Cerebellar cortex (tissue), 1 donor: Measurements from ENCODE around the gene SLC25A26.

ENCODE experiments used
- DNase-seq: peaks from one replicate; pipeline ENCODE4 v3.0.0-alpha.2; 2015; ENCODE audit warnings: low spot score

SLC25A26 gene

GRCh38 chr3:66227051-66227450 lies 6.2 kb downstream of the SLC25A26 start:
- DNase-seq, result no peak

DNA sequence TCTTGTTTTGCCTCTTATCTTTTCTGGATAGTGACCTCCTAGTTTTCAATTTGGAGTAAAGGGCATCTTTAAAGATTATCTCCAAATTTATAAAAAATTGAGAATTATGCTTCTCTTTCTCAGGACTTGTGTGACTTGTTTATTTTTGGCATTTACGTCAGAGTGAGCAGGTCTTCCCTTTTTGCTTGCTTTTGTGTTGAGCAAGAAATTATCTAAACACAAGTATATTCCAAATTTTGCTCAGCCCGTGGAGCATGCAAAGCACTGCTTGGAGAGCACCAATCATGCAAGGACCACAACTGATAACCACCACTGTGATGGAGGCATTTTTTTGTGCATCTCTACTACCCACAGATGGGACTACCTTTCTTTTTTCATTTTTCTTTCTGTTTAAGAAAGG lies 7.1 kb downstream of the SLC25A26 start:
- DNase-seq, result no peak

GRCh38 chr3:66228707-66229106 lies 7.9 kb downstream of the SLC25A26 start:
- DNase-seq, result no peak

DNA sequence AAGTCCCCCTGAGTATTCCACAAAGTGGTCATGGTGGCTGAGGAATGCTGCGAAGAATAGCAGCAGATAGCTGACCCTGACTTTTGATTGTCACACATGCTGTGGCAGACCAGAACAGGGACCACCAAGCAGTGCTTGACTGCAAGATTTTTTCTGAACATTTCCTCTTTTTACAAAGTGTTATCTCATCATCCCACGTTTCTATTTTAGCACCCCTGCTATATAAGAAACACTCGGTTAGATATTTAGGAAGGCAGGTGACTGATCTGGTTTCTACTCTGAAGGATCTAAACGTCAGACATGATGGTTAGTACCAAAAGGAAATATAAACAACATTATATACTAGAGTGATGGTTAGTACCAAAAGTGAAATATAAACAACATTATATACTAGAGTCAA lies 9.1 kb downstream of the SLC25A26 start:
- DNase-seq, result no peak

GRCh38 chr3:66233033-66233432 lies 12.2 kb downstream of the SLC25A26 start:
- no peak for DNase-seq

- DNase-seq, result peak; percentile 15
These were observed 15.5 kb downstream of the SLC25A26 start for GRCh38 chr3:66236281-66236680.

DNA sequence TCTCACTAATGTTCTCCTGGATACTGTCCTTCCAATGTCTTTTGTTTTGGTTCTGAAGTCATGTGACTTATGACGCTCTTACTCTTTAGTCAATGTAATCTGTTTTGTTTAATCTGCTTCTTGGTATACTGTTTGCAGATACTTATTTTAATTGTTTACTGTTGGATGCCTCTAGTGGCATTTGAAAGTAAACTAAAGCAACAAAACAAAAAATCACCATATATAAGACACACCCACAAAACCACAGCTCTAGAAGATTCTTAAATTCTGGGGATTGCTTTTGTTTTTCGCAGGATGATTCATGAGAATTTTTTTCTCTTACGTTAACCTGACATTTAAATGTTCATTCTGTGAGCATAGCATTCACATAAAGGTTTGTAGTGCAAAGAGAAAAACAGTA lies 16.8 kb downstream of the SLC25A26 start:
- DNase-seq, result no peak

DNA sequence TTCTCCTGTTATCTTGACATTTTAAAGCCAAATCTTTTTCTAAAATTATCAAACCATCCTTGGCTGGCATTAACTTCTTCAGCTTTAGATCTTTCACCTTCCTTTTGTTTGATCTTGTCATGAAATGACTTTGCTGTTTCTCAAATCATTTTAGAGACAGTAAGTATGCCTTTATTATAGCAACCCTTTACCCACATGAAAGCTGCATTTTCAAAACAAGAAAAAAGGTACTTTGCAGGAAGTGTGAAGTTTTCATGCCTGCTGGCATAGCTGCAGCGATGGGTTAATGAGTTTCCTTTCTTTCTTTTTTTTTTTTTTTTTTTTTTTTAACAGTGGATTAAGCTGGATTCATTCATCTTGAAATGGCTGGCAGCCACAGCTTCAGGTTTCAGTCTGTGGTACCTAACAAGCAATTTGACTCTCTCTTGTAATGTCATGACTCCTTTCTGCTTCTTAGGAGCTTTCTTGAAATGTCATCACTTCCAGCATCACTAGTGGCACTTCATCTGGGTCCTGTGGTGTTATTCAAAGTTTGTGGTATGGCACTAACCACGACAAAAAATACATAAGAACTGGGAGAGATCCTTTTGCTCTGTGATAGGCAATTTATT lies 18.8 kb downstream of the SLC25A26 start:
- DNase-seq, result no peak

GRCh38 chr3:66241466-66241865 lies 20.7 kb downstream of the SLC25A26 start:
- no peak for DNase-seq

DNA sequence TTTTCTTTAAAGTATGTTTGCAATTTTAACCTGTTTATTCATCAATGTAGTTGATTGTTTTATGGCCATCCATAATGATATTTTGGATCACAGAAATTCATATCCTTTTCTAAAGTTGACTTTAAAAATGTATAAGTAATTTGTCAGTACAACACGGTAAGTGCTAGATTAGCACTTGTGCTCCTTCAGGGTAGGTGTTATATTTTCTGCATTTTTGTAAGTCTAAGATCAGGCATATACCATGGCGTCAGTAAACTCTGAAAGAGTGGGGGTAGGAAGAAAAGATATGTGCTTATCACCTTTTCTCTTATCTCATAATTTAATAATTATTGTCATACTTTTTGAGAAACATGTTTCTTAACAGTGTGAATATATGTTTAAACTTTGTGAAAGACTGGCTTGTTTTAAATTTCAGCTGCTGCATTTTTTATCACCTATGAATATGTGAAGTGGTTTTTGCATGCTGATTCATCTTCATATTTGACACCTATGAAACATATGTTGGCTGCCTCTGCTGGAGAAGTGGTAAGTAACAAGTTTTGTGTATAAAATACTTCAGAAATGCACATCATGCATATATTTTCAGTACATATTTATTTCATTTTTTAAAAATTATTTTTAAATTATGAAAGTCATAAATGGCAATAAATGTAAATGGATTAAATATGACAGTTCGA lies 22.1 kb downstream of the SLC25A26 start:
- no peak for DNase-seq

DNA sequence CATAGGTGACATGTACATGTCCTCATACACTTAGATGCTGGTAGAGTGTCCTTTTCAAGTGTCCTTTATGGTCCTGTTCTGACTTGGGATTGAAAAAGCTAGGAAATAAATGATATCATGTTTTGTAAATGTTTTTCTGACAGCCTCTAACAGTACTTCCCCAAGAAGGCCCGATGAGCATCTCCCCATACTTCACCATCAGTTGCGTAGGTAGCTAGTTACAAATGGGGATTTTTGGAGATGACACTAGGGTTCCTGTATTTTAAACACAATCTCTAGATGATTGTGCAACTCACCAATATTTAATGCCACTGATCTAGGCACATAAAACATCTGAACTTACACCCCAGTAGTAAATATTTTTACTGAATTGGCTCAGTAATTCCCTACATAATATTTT lies 27.8 kb downstream of the SLC25A26 start:
- no peak for DNase-seq

- peak; percentile 49 for DNase-seq
These were observed 33.2 kb downstream of the SLC25A26 start for GRCh38 chr3:66253790-66254620.

GRCh38 chr3:66255865-66256264 lies 35.1 kb downstream of the SLC25A26 start:
- DNase-seq, result no peak

GRCh38 chr3:66256806-66257205 lies 36.0 kb downstream of the SLC25A26 start:
- no peak for DNase-seq

DNA sequence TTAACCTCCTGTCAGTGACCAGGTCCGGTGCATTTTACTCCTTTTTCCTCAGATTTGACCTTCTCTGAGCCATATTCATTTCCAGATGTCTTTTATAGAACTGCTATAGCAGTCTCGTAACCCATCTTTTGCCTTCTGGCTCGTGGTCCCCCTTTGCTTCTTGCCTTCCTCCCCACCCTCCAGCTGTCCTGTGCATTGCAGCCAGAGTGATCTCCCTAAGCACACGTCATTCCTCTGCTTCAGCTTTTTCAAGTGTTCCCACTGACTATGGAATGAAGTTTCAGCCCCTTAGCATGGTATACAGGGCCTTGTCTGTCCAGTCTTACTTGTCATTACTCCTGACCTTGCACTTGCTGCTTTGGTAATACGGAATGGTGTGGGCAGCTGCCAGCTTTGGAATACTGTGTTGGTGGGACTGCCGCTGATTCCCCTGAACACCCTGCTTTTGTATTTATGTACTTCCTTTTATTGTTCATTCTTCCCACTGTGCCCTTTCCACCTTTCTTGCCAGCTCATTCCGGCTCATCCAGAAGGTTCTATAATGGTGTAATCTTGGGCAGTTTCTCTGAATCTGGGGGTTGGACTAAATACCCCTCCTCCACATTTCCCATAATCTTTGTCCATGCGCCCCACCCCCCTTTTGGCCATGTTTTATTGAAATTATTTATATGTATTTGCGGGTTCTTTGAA lies 38.9 kb downstream of the SLC25A26 start:
- DNase-seq, result no peak

- no peak for DNase-seq
These were observed 39.6 kb downstream of the SLC25A26 start for GRCh38 chr3:66260431-66260830.

GRCh38 chr3:66261355-66261754 lies 40.6 kb downstream of the SLC25A26 start:
- DNase-seq, result no peak

- DNase-seq, result no peak
These were observed 44.8 kb downstream of the SLC25A26 start for GRCh38 chr3:66265649-66266048.

- no peak for DNase-seq
These were observed 45.8 kb downstream of the SLC25A26 start for GRCh38 chr3:66266551-66266950.

GRCh38 chr3:66267031-66267430 lies 46.2 kb downstream of the SLC25A26 start:
- no peak for DNase-seq

DNA sequence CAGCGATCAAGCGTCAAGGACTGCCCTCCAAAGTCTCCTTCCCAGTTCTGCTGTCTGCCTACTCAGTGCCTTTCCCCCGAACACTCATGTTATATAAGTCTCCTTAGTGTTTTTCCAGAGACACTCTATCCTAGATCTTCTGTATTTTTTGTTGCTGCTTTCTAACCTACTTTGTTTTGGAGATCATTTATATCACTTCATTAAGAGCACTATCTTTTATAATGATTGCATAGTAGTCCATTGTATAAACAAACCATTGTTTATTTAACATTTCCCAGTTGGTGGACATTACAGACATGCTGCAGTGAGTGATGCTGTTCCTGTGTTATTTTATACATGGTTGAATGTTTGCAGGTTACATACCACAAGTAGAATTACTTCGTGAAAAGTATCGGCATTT lies 47.1 kb downstream of the SLC25A26 start:
- DNase-seq, result no peak

DNA sequence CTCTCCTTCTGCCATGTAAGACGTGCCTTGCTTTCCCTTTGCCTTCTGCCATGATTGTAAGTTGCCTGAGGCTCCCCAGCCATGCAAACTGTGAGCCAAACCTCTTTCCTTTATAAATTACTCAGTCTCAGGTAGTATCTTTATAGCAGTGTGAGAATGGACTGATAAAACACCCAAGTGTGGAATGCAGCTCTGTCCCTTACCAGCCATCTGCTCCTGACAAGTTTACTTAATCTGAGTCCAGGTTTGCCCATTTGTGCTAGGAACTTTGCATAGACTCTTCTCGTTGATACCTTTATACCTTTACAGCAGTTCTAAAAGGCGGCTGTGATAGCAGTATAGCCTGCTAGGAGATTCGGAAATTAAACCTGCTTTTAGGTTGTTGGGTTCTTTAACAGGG lies 48.1 kb downstream of the SLC25A26 start:
- no peak for DNase-seq

- no peak for DNase-seq
These were observed 48.6 kb downstream of the SLC25A26 start for GRCh38 chr3:66269411-66269810.
